Psoas muscle (tissue), 8 donors: ENCODE measurements around the gene MXD1. TPM values are rescaled to one million over a fixed set of nuclear protein-coding genes. Genes with fewer than 3 reads are reported as not detected.

ENCODE experiments used
- ATAC-seq, 4 donors: fragments of 200-7000 bp; cut with Tn5 transposase; one replicate each; pipeline ENCODE4 v1.9.1; 2020; ENCODE audit warnings: moderate library complexity in 3 of 4, mild to moderate bottlenecking in 2 of 4
- DNase-seq, 2 donors: peaks; one replicate each; pipeline ENCODE4 v3.0.0-alpha.2; 2020
- H3K27ac ChIP-seq: fragments of 200-600 bp; one replicate; pipeline ENCODE4 v1.8.0; 2022
- H3K27me3 ChIP-seq, 3 donors: fragments of 200-600 bp in 1 of 3; one replicate each; pipeline versions ENCODE4 v1.6.1 to v1.8.0; 2013 to 2022; ENCODE audit warnings: low read length in 2 of 3, mild to moderate bottlenecking in 2 of 3, moderate library complexity in 1 of 3; ENCODE audit not compliant: insufficient read depth in 3 of 3
- H3K36me3 ChIP-seq, 2 donors: fragments of 200-600 bp in 1 of 2; one replicate each; pipeline versions ENCODE4 v1.6.1 to v1.8.0; 2013 to 2022; ENCODE audit warnings: low read depth in 1 of 2, mild to moderate bottlenecking in 1 of 2, moderate library complexity in 1 of 2; ENCODE audit not compliant: insufficient read depth in 1 of 2
- H3K4me1 ChIP-seq: fragments of 200-600 bp; one replicate; pipeline ENCODE4 v1.8.0; 2022
- H3K4me3 ChIP-seq: fragments of 200-600 bp; one replicate; pipeline ENCODE4 v1.8.0; 2022; ENCODE audit warnings: mild to moderate bottlenecking
- H3K9me3 ChIP-seq: fragments of 200-600 bp; one replicate; pipeline ENCODE4 v1.8.0; 2022
- CTCF ChIP-seq: fragments of 200-600 bp; IDR thresholded peaks from one replicate; pipeline ENCODE4 v1.8.0; 2022; ENCODE audit warnings: antibody characterized with exemption
- WGBS, 3 donors: extraction: QIAGEN DNeasy Blood & Tissue Kit; methylation state at CpG; one replicate each; pipeline versions ENCODE4 v1.1.6 to v1.1.7; 2013; 5-methylcytosine and 5-hydroxymethylcytosine counted together
- intact Hi-C, 2 donors: fragments of 100-400 bp; cut with DNase I; formaldehyde crosslinking; loops; one replicate each; pipeline versions ENCODE4 v1.11.0 to v1.14.2; 2022
- polyA plus RNA-seq, 3 donors: library from polyadenylated mRNA; stranded (reverse); fragments of 200-250 nt; gene quantifications; one replicate each; pipeline ENCODE4 v1.2.3, GENCODE V29; 2013
- total RNA-seq, 4 donors: library from RNA; stranded (reverse); fragmentation: NEBNext Ultra II Directional in 2 of 4; extraction: Animal tissue kit (Norgen Biotek cat#: 25700) in 2 of 4; gene quantifications; one replicate each; pipeline versions ENCODE4 v1.2.1 to v1.2.4, GENCODE V29; 2021 to 2023
- donor health status: healthy with polysubstance abuse.
- donor health status: DM: no; HTN: no; CAD: no; lungs with moderate emphysema.
- donor health status: Bipolar disorder and iron deficiency.
- donor health status: healthy.
- donor health status: DM: yes; HTN: yes; CAD: no.
- donor health status: DM: no; HTN: no; CAD: no.
- donor health status: DM: no; HTN: no; CAD: no.
- donor health status: DM: yes; HTN: yes; CAD: no.

Gene MXD1
- total and polyA plus RNA-seq, 7 donors = 2.8 to 11.9 (median 6.4) TPM

DNA sequence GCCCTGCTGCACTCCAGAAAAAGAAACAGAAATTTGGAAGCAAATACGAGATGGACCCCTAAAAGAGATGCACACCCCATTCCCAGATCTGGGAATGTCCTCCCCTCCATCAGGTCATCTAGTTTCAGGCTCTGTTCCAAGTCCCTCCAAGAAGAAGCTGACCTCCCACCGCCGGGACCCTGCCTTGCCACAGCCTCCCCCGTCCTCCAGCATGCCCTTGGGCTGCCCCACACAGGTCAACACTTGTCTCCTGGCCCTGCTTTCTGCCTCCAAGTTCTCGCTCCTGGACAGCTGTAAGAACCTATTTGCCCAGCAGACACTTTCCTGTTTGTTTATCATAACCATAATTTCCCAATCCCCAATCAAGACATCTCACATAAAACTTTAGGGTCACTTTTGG lies 44.5 kb downstream of the MXD1 start:
- ATAC-seq = no peak
- WGBS, 3 donors = 60 to 74% (median 72%) methylated on average over 5 of the region's 5 CpGs

DNA sequence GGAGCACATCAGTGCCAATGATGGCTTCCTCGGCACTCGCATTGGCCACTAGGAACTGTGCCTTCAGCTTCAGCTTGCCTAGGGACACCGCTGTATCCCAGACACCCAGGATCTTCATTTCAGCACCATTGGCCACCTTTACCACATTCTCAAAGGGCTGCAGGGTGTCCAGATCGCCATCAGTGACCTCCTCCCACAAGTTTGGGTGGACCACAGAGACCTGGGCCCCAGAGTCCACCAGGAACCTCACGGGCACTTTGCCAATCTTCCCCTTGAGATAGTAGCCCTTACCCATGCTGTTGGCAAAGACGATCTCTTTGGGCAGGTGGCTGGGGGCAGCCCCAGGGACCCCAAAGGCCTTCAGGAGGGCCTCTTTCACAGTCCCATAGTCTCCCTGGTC lies 45.9 kb downstream of the MXD1 start:
- Histone ChIP-seq H3K9me3 (no peaks in the 10 kb centered on the region), H3K27me3 (no peaks in the 10 kb centered on the region), H3K36me3 (no peaks in the 10 kb centered on the region), H3K4me1 (no peaks in the 10 kb centered on the region), H3K4me3 (no peak overlapping the region), H3K27ac (no peak overlapping the region)
- DNase-seq (no peak), ATAC-seq (no peak)
- WGBS, 3 donors = 92 to 98% (median 95%) methylated on average over 6 of the region's 6 CpGs
- TF ChIP-seq CTCF = no peak
- intact Hi-C loops = loop anchor here in 1 of 2 donors (5.0 kb wide), 1 partner anchor 41 kb away; no protein-coding TSS in a partner anchor

More for the DNA sequence above, 44.5 kb downstream of the MXD1 start:
- DNase-seq = no peak
- Histone ChIP-seq H3K9me3 (no peaks in the 10 kb centered on the region), H3K27me3 (no peaks in the 10 kb centered on the region), H3K4me3 (no peak overlapping the region), H3K36me3 (no peaks in the 10 kb centered on the region), H3K27ac (no peak overlapping the region), H3K4me1 (no peaks in the 10 kb centered on the region)
- TF ChIP-seq CTCF = no peak
- intact Hi-C loops = no loop called here

DNA sequence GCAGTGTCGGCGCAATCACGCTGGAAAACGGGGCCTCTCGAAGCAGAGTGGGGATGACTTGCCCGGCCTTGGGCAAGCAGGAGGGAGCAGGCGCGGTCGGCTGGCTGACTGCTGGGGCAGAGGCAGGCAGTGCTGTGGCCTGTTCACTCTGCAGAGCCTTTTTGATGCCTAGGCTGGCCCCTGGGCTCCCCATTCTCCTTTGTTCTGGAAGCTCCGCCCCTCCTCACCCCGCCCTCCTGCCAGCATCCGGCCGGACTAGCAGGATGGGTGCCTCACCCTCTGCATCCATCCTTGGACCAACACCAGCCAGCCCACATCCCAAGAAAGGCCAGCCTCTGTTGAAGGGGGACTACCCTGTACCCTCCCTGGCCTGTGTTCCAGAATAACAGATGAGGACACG lies 46.6 kb downstream of the MXD1 start, which contains the start of gene ASPRV1:
Gene ASPRV1 (minus strand): TSS at position 136 of the 400 bp plus-strand sequence. CDS start 195 bp downstream, outside the sequence.
- DNase-seq (no peak), ATAC-seq (no peak)
- Histone ChIP-seq H3K27me3 (no peaks in the 10 kb centered on the region), H3K9me3 (no peaks in the 10 kb centered on the region), H3K4me1 (no peaks in the 10 kb centered on the region), H3K36me3 (no peaks in the 10 kb centered on the region), H3K27ac (no peak within 1 kb of the TSS), H3K4me3 (no peak within 1 kb of the TSS)
- TF ChIP-seq CTCF = no peak
- intact Hi-C loops = loop anchor here in 1 of 2 donors (5.0 kb wide), 1 partner anchor 41 kb away; no protein-coding TSS in a partner anchor
- 89 to 90% (median 89%) methylated on average over 14 of the region's 14 CpGs for WGBS, 3 donors

GRCh38 chr2:69962986-69963730 lies 48.2 kb downstream of the MXD1 start:
- DNase-seq = no peak
- Histone ChIP-seq H3K4me3 (no peak overlapping the region), H3K9me3 (no peaks in the 10 kb centered on the region), H3K36me3 (no peaks in the 10 kb centered on the region), H3K27me3 (no peaks in the 10 kb centered on the region), H3K27ac (no peak overlapping the region), H3K4me1 (no peaks in the 10 kb centered on the region)
- intact Hi-C loops = loop anchor here in 1 of 2 donors (5.0 kb wide), 1 partner anchor 39 kb away; no protein-coding TSS in a partner anchor
- no peak for ATAC-seq
- TF ChIP-seq CTCF = no peak
- 88 to 91% (median 90%) methylated on average over 8 of the region's 8 CpGs for WGBS, 3 donors
